Fibroblast of lung (primary cell): Measurements from ENCODE around the gene SPTLC1.

ENCODE experiments used
- EZH2 ChIP-seq: IDR thresholded peaks from 2 replicates; pipeline ENCODE4 v1.5.1; 2012; ENCODE audit warnings: low read length, control low read depth, mild to moderate bottlenecking; ENCODE audit errors: missing control alignments
- TF ChIP-seq, protein P1 (sequence below), 2 donors: IDR thresholded peaks in 1 of 2; conservative IDR thresholded peaks in 1 of 2; 1 replicate in 1 of 2; 2 replicates in 1 of 2; pipeline ENCODE4 v1.5.1; 2011 to 2012; ENCODE audit warnings: low read length in 2 of 2, control low read depth in 1 of 2, inconsistent platforms in 1 of 2, low read depth in 1 of 2, mild to moderate bottlenecking in 1 of 2

- TF ChIP-seq, protein P1, sequence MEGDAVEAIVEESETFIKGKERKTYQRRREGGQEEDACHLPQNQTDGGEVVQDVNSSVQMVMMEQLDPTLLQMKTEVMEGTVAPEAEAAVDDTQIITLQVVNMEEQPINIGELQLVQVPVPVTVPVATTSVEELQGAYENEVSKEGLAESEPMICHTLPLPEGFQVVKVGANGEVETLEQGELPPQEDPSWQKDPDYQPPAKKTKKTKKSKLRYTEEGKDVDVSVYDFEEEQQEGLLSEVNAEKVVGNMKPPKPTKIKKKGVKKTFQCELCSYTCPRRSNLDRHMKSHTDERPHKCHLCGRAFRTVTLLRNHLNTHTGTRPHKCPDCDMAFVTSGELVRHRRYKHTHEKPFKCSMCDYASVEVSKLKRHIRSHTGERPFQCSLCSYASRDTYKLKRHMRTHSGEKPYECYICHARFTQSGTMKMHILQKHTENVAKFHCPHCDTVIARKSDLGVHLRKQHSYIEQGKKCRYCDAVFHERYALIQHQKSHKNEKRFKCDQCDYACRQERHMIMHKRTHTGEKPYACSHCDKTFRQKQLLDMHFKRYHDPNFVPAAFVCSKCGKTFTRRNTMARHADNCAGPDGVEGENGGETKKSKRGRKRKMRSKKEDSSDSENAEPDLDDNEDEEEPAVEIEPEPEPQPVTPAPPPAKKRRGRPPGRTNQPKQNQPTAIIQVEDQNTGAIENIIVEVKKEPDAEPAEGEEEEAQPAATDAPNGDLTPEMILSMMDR (conservative IDR thresholded peaks at IDR 0.05 in 1 of 2, IDR thresholded peaks at IDR 0.05 in 1 of 2; ENCODE audit: low read depth in 1 of 2, low read length in 2 of 2), result no peak
- TF ChIP-seq EZH2, result no peak
Observed at GRCh38 chr9:92121265-92121664, 6.1 kb upstream of the SPTLC1 start.
